HCT116 (cell line): ENCODE results near the gene MIDN.

Experiments
- CTCF ChIP-seq, 3 experiments: fragments of 200-600 bp in 1 of 3; sonication (generic) in 1 of 3; IDR thresholded peaks in 2 of 3; conservative IDR thresholded peaks in 1 of 3; 2 replicates each; pipeline ENCODE4 v1.5.1; 2012 to 2017; ENCODE audit warnings: low read depth in 2 of 3, low read length in 2 of 3, antibody characterized with exemption in 1 of 3, borderline replicate concordance in 1 of 3, control low read depth in 1 of 3, mild to moderate bottlenecking in 1 of 3, mixed read lengths in 1 of 3, mixed run types in 1 of 3, moderate library complexity in 1 of 3; ENCODE audit not compliant: insufficient read depth in 1 of 3
- ELF1 ChIP-seq: IDR thresholded peaks from 2 replicates; pipeline ENCODE4 v1.6.1; 2012; ENCODE audit warnings: low read depth, borderline replicate concordance
- EZH2 ChIP-seq: fragments of 200-600 bp; sonication (generic); IDR thresholded peaks from 2 replicates; pipeline ENCODE4 v1.6.1; 2017; ENCODE audit warnings: antibody characterized with exemption, mixed run types
- EZH2phosphoT487 ChIP-seq: fragments of 200-600 bp; IDR thresholded peaks from 2 replicates; pipeline ENCODE4 v1.6.1; 2018; ENCODE audit warnings: antibody characterized with exemption, borderline replicate concordance
- MAX ChIP-seq: IDR thresholded peaks from 2 replicates; pipeline ENCODE4 v1.6.1; 2012
- POLR2A ChIP-seq: IDR thresholded peaks from 2 replicates; pipeline ENCODE4 v1.7.0; 2011; ENCODE audit warnings: borderline replicate concordance; ENCODE audit not compliant: insufficient read depth, insufficient read length; ENCODE audit errors: extremely low read depth
- POLR2AphosphoS5 ChIP-seq: IDR thresholded peaks from 2 replicates; pipeline ENCODE4 v1.6.1; 2011; ENCODE audit warnings: mild to moderate bottlenecking, low read depth, low read length, moderate library complexity
- REST ChIP-seq: IDR thresholded peaks from 2 replicates; pipeline ENCODE4 v1.6.1; 2012; ENCODE audit warnings: low read depth
- SIN3A ChIP-seq: IDR thresholded peaks from 2 replicates; pipeline ENCODE4 v1.6.1; 2012; ENCODE audit warnings: low read depth
- YY1 ChIP-seq: IDR thresholded peaks from 2 replicates; pipeline ENCODE4 v1.6.1; 2011; ENCODE audit warnings: low read length, low read depth, moderate library complexity, mild to moderate bottlenecking; ENCODE audit not compliant: insufficient replicate concordance; ENCODE audit errors: extremely low read depth
- ZBTB33 ChIP-seq: IDR thresholded peaks from 2 replicates; pipeline ENCODE4 v1.6.1; 2011; ENCODE audit warnings: mild to moderate bottlenecking, low read length, moderate library complexity; ENCODE audit not compliant: insufficient replicate concordance; ENCODE audit errors: extremely low read depth

- TF ChIP-seq POLR2AphosphoS5 (no peak), CTCF (IDR thresholded peaks at IDR 0.05 in 2 of 3, conservative IDR thresholded peaks at IDR 0.05 in 1 of 3; ENCODE audit: borderline replicate concordance in 1 of 3, insufficient read depth in 1 of 3, low read depth in 2 of 3, low read length in 2 of 3) (no peak), EZH2 (no peak), MAX (no peak), ELF1 (no peak), REST (no peak), EZH2phosphoT487 (no peak), POLR2A (no peak), YY1 (no peak), ZBTB33 (no peak), SIN3A (no peak)
These were observed 51.4 kb downstream of the MIDN start for GRCh38 chr19:1299801-1300200.
